ENCODE measurements around the gene PLXNB2. TPM values are rescaled to one million over a fixed set of nuclear protein-coding genes. Genes with fewer than 3 reads are reported as not detected.

The PLXNB2 gene
- total RNA-seq, 1 donor from 2014 or later: 44.4 TPM

DNA sequence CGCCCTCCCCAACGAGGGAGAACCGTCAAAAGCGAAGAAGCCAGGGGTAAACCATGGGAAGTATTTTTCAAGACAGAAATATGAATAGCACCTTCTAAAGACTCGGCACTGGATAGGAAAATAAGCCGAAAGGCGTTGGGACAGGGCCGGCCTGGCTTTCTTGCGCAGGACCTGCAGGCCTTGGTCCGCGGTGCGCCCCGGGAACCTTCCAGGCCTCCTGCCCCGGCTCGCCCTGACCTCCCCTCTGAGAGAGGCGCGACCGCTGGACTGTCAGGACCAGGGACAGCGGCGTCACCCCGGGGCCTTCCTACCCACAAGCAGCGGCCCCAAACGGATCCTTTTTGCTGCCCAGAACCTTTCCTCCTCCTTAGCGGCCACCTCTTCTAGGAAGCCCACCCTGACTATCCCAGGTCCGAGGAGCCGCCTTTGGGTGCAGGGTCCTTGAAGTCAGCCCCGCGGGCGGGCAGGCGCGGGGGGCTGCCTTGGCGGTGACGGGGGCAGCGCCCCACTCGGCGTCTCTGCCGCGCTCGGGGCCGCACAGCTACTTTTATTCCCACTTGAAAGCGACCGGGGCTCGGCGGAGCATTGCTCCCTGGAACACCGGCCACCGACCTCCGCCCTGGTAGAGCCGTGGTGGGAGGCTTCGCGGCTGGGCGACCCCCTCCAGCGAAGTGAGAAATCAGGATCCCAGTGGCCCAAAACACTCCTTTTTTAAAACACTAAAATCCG, 36.6 kb downstream of the PLXNB2 start:
- DNase-seq (ENCODE audit: low spot score in 2 of 2) (peak in 1 of 2 donors; percentile 68), FAIRE-seq (no peak)

DNA sequence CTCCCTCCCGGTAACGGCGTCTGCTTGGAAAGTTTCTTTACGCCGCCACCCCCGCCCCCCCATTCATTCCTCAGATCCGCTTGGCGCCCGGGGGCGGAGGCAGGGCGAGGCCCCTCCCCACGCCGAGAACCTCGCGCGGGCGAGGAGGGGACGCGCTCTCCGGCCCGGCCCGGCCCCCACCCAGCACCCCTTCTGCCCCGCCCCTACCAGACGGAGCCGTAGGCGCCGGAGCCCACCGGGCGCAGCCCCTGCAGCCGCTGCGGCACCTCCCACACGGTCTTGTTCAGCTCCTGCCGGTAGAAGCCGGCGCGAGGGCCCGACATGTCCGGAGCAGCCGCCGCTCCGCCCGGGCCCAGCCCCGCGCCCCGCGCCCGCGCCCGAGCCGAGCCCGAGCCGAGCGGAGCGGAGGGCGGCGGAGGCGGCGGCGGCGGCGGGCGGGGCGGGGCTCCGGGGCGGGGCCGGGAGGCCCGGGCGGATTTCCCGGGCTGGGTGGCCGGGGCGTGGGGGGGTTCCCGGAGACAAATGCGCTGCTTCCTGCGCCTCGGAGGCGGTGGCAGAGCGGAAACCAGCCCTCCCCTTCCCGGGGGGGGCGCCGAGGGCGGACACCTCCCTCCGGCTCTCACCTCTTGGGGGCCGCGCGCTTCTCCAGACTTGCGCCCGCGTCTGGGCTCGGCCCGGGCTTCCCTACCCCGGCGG, 37.3 kb downstream of the PLXNB2 start, which contains the start of gene MAPK11:
Gene MAPK11, minus strand, starts transcription at position 411 of the 696 bp plus-strand sequence. Its CDS starts 88 bp downstream, at position 323.
- peak; percentile 71 to 77 for DNase-seq (ENCODE audit: low spot score in 2 of 2)
- no peak for FAIRE-seq

DNA sequence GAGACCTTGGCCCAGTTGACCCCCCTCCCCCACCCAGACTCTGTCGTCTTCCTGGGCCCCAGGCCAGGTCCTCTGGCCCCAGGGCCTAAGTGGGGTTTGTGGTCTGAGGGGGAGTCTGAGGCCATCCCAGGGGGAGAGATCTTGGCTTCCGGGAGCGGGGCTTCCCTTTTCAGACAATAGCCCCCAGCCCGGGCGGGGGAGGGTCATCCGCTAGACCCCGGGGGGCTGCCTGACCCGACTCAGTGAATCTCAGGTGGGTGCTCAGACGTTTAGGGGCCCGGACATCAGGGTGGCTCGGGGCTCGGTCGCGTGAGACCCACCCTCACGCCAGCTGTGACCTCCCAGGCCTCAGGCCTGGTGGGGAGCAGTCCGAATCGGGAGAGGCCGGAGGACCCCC, 37.9 kb downstream of the PLXNB2 start:
- FAIRE-seq (no peak), DNase-seq (ENCODE audit: low spot score in 2 of 2) (no peak)

DNA sequence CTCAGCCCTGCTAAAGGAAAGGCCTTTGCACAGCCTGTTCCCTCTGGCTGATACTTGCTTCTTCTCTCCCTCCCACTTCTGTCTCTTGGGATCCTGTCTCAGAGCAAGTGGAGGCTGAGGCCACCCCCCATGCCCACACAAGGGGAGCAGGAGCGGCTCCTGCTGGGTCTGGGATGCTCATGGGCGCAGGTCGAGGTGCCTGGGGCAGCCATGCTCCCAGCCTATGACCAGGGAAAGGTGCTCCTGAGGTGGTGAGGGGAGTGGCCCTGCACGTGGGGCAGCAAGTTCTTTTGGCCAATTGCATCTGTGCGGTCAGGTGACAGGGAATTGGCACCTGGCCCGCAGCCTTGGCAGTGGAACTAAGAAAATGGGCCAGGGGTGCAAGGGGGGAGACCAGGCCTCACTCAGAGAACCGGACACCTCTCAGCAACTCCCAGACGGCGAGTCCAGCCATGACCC, 38.8 kb downstream of the PLXNB2 start:
- DNase-seq (ENCODE audit: low spot score in 2 of 2) (no peak), FAIRE-seq (no peak)

DNA sequence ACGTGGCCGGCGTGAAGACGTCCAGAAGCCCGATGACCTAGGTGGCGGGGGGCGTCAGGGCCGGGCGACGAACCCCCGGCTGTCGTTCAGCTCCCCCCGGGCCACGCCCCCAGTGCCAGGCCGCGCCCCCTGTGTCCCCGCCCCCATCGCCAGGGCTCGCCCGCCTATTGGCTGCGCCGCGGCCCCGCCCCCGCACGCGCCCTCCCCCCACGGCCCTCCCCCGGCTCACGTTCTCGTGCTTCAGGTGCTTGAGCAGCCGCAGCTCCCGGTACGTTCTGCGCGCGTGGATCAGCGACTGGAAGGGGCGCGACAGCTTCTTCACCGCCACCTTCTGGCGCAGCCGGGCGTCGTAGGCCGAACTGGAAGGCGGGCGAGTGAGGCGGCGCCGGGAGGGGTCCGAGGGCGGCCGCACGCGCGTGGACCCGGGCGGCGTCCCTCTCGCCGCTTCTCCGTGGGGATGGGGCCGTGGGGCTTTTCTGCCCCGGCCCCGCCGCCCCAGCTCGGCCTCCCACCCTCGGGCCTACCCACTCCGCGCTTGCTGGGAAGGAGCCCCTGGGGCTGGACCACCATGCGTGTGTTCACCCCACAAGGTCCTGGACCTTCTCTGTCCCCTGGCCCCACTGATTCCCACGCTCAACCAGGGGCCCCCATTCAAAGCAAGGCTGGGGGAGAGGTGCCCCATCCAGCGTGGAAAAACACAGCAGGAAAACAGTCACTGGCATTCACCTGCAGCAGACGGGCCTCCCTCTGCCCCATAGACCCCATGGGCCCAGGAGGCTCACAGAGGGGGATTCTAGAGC, 39.7 kb downstream of the PLXNB2 start:
- no peak for FAIRE-seq

DNA sequence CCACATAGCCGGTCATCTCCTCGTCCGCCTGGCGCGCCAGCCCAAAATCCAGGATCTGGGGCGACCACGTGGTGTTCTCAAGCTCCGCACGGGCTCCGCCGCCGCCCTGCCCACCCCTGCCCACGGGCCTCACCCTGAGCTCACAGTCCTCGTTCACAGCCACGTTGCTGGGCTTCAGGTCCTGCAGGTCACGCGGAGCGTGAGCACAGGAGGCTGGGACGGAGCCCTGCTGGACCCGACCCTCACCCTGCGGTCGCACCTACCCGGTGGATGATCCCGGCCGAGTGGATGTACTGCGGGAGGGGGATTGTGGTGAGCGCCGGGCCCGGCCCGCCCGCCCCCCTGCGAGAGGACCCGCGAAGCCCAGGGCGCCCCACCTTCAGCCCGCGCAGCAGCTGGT, 40.5 kb downstream of the PLXNB2 start:
- no peak for DNase-seq (ENCODE audit: low spot score in 2 of 2)

More for the DNA sequence above, 39.7 kb downstream of the PLXNB2 start:
- DNase-seq (ENCODE audit: low spot score in 2 of 2): peak in 1 of 2 donors; percentile 78

DNA sequence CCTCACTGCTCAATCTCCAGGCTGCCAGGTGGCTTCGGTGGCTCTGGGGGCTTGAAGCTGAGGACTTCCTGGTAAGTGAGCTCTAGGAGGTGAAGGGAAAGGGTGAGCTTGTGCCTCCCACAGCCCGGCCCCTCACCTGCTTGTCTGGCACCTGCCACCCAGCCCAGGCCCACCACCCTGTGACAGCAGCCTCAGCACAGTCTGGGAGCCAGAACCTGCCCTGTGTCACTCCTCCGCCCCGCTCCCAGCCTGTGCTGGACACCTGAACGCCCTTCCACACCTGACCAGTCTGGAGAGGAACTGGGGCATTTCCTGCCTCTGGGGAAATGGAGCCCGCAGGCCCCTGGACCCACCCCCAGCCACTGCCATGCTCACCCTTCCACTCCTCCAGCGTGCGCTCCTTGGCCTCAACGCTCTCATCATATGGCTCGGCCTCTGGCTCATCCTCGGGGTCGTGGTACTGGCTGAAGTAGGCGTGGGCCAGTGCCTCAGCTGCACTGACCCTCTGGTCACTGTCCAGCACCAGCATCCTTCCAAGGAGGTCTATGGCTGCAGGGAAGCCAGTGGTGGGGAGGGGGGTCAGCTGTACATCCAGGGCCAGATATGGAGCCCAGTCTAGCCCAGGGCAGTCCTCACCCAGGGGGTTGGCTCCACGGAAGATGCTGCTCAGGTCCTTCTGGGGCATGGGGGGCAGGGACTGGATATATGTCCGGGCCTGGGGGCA, 42.3 kb downstream of the PLXNB2 start:
- DNase-seq (ENCODE audit: low spot score in 2 of 2): no peak
- FAIRE-seq: no peak

More for the DNA sequence above, 40.5 kb downstream of the PLXNB2 start:
- FAIRE-seq: no peak

DNA sequence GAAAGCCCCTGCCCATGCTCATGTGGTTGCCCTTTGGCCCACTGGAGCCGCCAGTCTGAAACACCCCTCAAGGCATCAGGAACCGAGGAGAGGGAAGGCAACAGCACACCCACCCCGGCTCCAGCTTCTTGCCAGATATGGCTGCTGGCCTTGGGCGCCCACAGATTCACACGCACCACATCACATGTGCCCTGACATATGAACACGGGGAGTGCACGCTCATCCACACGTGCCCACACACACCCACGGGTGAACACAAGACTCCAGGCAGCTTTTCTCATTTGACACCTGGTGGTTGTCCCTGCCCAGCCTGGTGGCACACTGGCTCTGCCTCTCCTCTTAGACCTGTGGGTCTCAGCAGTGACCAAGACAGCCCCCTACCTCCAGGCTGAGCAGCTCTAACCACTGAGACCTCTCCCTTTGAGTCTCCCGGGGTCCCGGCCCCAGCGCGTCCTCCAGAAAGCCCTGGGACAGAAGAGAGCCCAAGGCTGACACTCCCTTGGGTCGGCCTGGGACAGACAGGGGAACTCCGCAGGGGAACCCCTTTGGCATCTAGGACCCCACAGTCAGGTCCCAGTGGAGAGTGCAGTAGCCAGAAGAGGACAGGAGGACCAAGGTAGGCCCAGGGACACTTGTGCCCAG, 43.2 kb downstream of the PLXNB2 start:
- no peak for FAIRE-seq
- DNase-seq (ENCODE audit: low spot score in 2 of 2): no peak

DNA sequence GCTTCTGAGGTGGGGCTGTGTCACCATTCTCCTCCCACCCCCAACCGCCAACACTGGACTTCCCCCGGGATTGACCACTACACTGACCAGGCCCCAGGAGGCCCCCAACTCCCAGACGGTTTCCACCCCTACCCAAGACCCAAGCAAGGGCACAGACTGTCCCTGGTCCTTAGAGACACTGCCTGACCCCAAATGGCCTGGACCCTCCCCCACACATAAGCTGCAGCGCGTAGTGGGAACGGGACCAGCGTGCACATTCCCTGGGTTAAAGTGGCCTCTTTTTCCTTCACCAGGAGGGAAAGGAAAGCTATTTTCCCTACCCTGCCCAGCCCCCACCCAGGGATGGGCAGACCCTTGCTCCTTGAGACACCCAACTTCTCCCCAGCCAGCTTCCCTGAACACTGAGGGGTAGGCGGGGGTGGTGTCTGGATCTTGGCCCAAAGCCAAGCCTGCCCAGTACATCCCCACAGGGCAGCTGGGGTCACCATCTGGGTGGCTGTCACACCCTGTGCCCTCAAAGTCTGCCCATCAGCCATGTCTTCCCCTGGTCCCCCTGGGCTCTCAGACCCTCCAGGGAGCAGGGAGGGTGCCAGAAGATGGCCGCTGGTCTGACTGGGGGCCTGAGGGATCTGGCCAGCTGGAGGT, 44.4 kb downstream of the PLXNB2 start:
- no peak for DNase-seq (ENCODE audit: low spot score in 2 of 2)
- no peak for FAIRE-seq

DNA sequence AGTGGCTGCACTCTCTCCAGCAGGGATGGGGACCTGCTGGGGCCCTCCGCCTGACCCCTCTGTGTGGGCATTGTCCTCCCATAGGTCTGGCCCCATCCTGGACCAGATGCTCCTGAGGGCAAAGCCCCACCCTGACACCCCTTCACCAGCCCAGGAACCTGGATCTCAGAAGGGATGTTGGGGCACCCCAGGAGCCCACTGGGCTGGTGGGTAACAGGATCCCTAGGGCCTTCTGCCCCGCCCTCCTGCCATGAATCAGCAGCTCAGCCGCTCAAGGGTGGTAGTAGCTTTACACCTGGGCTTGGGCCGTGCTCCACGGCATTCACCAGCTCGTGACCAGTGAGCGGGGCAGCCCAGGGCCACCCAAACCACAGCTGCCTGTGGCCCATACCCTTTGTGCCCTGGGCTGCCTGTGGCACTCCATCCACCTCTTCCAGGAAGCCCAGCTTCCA, 45.0 kb downstream of the PLXNB2 start:
- FAIRE-seq: no peak
- DNase-seq (ENCODE audit: low spot score in 2 of 2): no peak

DNA sequence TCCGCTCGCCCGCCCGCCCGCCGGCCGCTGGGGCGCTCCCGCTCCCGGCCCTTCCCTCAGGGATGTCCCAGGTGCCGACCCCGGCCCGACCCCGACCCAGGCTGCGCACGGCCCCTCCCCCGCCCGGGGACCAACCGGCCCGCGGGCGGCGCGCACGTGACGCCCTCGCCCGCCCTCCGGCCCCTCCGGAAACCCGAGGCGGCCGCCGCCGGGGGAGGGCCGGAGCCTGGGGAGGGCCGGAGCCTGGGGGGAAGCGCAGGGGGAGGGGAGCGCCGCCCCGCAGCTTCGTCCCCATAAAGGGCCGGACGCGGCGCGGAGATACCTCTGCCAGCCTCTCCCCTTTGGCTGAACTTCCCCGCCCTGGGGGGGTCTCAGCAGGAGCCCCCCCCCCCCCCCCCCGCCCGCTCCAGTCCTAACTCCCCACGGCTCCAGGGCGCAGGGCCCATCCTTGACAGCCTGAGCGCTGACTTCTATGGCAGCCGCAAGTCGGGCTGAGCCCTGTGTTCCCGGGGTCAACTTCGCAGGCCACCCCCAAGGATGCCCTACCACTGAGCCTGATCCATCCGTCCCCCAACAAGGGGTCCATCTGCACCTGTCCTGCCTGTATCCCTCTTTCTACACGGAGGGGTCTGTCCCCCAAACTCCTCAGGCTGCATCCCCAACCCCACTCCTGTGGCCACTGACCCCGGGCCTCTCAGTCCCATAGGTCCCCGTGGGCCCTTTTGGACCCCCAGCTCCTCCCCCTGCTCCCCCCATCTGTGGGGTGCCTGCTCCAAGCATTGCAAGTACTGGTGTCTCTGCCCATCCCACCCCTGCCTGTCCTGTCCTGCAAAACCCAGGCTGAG, 45.6 kb downstream of the PLXNB2 start, which contains the start of gene MAPK12:
Gene MAPK12, minus strand, starts transcription at position 69 of the 845 bp plus-strand sequence. CDS start 174 bp downstream, outside the sequence.
- FAIRE-seq: no peak
- peak; percentile 80 to 87 for DNase-seq (ENCODE audit: low spot score in 2 of 2)

DNA sequence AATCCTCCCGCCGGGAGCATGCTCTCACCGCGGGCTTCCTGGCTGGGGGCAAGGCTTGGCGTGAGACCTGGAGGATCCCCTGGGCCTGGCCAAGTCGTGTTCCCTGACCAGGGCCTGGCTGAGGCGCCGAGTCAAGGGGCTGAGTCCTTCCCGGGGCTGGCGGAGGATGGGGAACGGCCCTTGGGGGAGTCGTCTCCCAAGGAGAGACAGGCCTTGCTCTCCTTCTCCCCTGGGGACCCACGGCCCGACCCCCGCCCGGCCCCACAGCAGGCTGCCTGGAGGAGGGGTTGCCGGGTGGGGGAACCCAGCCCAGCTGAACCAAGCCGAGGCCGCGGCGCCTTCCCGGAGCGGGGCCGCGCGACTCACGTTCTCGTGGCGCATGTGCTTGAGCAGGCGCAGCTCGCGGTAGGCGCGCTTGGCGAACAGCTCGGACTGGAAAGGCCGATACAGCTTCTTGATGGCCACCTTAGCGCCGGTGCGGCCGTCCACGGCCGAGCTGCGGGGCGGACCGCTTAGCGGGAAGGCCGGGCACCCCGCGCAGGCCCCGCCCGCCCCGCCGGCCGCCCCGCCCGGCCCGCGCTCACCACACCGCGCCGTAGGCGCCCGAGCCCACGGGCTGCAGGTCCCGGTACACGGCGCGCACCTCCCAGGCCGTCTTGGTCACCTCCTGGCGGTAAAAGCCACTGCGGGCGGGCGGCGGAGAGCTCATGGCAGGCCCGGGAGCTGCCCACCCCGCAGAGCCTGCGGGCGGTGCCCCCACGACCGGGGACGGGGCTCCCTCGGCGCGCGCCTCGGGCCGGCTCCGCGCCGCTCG, 46.4 kb downstream of the PLXNB2 start:
- DNase-seq (ENCODE audit: low spot score in 2 of 2): peak; percentile 67 to 71

DNA sequence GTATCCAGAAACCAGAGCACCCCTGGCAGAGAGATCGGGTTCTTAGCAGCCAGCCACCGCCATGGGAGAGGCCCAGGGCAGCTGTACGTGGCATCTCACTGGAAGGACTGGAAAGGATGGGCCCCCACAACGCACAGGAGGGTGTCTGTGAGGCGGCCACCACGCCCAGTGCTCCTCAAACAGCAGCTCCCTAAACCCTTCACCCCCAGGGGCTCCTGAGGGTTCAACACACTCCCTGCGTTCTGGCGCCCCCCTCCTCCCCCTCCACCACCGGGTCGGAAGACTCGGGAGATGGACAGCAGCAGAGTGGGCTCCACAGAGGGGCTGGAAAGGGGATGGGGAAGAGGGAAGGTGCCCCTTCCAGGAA, 47.0 kb downstream of the PLXNB2 start:
- DNase-seq (ENCODE audit: low spot score in 2 of 2) (no peak), FAIRE-seq (no peak)

More for the DNA sequence above, 46.4 kb downstream of the PLXNB2 start:
- no peak for FAIRE-seq

DNA sequence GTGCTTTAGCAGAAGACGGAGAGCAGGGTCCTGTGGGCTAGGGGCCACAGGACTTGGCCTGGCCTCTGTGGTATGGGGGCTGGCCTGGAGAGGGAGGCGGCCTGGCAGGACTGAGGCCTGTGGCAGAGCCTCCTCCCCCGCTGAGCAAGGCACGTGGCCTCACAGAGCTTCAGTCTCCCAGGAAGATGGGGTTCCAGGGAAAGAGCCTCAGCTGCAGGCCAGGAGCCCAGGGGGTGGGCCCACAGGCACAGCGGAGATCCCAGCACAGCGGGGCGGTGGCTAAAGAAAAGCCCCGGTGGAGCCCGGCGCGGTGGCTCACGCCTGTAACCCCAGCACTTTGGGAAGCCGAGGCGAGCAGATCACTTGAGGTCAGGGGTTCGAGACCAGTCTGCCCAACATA, 48.1 kb downstream of the PLXNB2 start:
- no peak for FAIRE-seq
- DNase-seq (ENCODE audit: low spot score in 2 of 2): no peak

DNA sequence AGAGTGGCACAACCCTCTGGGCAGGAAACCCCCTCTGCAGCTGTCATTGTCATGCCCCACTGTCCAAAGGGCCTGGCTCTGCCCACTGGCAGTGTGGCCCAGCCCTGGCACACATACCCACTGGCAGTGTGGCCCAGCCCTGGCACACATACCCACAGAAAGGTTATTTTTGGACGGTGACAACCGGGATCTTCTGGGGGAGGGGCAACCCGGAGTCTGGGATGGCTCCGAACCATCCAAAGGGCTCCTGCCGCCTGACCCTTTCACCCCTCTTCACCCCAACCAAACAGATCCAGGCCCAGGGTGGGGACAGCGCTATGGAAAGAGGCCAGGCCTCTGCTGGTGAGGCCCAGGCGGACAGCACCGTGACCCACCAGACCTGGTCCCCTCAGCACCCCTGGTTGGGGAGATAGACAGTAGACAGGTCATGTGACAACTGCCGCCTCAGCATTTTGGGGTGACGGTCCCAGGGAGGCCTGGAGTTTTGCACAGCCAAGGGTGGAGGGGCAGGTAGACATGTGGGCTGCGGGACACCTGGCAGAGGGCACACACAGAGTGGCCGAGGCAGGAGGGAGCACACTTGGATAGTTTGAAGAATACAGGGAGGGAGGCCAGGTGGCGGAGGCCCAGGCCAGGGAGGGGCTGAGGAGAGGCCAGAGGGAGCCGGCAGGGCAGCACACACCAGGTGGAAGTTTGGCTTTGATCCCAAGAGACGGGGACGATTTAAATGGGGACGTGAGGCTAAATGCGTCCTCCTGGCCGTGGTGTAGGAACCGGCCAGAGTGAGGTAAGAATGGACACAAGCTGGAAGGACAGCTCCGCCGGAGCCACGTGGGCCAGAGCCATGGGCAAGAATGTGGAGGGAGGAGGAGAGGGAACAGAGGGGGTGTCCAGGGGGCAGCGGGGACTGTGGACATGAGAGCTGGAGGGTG, 48.8 kb downstream of the PLXNB2 start:
- no peak for FAIRE-seq
- DNase-seq (ENCODE audit: low spot score in 2 of 2): no peak

Measured in frontal cortex (tissue), 4 donors.